GM19043 (cell line): ENCODE results near the gene STXBP5L.
"Not testable (repeated sequence)": the region's sequence is repeated elsewhere in the genome, so short reads cannot be mapped to it uniquely, and the experiment has no call there.

Experiments used
- ATAC-seq: cut with Tn5 transposase; IDR thresholded peaks from one replicate; pipeline ENCODE4 v1.9.1; 2021; ENCODE audit warnings: low read depth; ENCODE audit not compliant: unreplicated experiment

Gene STXBP5L

DNA sequence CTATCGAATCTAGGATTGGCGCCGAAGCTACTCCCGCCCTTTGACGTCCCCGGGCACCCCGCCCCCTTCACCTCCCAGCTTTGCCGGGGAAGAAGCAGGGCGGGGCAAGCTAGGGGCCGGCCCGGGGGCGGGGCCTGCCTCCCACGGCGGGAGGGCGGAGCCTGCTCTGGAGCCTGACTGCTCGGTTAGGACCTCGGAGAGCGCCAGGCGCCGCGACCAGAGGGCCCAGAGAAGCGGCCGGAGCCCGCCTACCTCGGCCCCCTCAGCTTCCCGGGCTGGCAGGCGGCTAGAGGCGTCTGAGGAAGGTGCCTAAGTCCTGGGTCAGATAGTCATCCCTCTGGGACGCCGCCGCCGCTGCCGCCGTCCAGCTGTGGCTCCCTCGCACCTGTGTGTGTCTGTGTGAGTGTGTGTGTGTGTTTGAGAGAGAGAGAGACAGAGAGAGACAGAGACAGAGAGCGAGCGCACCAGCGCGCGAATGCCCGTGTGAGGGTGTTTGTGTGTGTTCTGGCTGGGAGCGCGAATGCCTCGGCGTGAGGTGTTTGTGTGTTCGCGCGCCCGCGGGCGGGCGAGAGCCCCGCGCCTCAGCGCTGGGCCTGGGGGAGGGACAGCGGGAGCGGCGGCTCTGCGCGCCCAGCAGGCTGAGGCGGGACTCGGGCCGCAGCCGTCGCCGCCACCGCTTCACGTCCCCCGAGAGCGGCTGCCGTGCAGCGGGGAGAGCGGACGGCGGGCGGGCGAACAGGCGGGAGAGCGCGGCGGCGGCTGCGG, at the start of gene STXBP5L:
Gene STXBP5L (plus strand): TSS at position 176 of the 765 bp plus-strand sequence. CDS start 1,374 bp downstream, outside the sequence.
- ATAC-seq: peak; percentile 92

DNA sequence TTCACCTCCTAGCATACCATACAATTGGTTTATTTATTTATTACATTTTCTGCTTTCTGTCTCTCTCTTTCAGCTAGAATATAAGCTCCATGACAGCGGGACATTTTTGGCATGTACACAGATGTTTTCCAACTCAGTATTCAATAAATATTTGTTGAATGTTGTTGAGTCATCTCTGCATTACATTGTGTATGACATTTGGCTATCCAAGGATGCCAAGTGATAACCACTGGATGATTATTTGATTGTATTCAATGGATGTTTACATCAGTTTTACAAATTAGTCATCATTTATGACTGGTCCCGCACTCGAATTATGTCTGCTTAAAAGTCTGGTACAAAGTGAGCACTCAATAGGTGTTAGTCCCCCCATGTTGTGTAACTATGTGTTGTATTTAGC, 49.5 kb upstream of the STXBP5L start:
- no peak for ATAC-seq

DNA sequence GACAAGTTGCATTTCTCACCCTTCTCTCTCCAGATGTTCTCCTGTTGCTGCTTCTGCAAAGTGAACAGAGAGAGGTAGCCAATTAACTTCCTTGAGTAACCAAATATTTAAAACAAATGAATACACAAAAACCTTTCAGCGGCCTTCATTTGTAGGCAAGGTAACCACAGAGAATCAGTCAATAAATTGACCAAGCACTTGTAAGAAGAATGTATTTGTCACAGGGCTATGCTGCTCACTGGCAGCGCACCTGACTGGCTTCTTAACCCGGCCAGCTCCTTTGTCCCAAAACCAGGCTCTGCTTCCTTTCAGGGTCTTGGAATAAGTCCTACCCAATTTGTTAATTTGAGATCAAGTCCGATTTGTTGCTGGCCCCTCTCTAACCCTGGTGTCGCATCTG, 43.5 kb upstream of the STXBP5L start:
- no peak for ATAC-seq

DNA sequence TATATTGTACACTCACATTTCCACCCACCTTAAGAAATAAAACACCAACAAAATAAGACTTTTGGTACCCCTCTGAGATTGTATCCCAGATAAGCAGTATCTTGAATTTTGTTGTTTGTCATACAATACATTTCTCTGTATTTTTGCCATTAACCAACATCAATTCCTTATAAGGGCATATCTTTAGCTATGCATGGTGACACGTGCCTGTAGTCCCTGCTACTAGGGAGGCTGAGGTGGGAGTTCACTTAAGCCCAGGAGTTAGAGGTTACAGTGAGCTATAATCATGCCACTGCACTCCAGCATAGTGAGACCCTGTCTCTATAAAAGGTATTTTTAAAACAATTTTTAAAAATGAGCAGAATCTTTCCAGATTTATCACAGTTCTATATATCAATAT, 32.5 kb upstream of the STXBP5L start:
- no peak for ATAC-seq

DNA sequence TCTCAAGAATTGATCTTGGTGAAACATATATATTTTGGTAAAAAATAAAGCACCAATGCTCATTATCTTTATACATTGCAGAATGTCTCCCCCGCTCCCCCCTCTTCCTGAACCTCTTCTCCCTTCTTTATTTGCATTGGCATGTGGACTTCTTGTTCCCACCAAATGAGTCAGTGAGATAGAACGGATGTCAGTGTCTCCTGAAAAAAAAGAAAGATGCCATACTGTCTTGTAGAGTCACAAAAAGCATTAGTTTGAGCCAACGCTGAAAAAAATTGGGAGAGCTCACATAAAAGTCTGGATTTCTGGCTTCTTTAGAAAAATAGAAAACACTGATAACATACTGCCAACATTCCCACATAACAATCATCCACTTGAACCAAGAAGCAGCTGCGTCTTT, 32.0 kb upstream of the STXBP5L start:
- no peak for ATAC-seq

DNA sequence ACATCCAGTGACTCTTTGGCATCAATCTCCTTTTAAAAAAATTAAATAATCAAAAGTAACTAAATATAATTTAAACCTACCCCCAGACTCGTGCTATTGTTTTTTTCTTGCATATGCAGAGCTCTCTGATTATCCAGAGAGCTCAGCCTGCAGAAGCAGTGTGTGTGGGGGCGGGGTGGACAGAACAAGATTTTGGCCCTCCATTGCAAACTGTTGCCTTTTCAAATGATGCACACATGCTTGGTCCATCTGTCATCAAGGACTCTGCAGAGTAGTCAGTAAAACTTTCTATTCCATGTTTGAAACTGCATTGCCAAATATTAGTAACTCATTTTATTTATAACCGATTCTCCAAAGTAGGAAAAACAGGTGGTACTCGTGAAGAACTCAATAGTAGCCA, 28.6 kb upstream of the STXBP5L start:
- ATAC-seq: no peak

DNA sequence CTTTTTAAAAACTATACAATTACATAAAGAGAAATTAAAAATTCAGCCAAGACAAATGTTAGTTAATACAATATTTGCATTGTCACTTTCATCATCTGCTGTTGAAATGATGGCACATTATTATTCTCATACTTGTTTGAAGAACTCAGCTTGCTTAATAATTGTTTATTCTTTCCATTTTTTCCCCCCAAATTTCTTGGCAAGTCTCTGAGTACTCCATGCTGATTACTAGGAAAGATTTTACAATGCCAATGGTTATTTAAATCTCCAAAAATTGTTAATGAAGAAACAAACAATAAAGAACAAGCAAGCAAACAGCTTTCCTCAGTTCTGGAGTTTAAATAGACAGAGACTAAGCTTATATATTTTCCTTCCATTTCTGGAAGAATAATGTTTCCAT, 15.1 kb upstream of the STXBP5L start:
- ATAC-seq: no peak

DNA sequence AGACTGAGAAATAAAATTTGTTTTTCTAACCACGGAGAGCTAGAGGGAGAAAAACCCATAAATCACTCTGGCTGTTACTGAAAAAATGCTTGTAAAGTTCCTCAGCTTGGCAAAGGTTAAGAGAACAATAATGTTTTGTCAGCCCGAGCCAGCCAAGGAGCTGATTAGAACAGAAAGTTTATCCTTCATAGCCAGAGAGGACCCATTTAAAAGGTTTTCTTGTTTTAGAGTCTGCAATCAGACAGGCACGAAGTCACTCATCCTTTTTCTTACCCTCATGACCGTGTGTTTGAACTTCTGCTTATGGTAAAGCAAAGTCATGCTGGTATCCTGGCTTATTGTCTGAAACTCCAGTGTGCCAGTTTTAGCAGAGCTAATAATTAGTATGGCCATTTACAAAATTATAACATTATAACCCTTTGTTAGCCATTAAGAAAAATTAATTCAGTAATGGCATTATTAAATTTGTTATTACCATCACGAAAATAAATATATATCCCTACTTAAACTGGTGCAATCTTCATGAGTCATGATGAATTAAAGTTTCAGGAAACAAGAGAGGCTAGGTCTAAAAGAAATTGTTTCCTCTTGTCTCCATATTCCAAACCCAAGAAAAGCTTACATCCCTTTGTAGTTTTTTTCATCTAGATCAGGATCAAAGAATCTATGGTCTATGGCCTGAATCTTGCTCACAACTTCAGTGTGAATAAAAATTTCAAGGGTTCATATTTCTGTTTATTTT, 13.5 kb upstream of the STXBP5L start:
- no peak for ATAC-seq

DNA sequence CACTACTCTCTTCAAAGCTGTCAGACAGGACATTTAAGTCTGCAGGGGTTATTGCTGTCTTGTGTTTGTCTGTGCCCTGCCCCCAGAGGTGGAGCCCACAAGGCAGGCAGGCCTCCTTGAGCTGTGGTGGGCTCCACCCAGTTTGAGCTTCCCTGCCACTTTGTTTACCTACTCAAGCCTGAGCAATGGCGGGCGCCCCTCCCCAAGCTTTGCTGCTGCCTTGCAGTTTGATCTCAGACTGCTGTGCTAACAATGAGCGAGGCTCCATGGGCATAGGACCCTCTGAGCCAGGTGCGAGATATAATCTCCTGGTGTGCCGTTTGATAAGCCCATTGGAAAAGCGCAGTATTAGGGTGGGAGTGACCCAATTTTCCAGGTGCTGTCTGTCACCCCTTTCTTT, 6.3 kb upstream of the STXBP5L start:
- ATAC-seq: not testable (repeated sequence)

DNA sequence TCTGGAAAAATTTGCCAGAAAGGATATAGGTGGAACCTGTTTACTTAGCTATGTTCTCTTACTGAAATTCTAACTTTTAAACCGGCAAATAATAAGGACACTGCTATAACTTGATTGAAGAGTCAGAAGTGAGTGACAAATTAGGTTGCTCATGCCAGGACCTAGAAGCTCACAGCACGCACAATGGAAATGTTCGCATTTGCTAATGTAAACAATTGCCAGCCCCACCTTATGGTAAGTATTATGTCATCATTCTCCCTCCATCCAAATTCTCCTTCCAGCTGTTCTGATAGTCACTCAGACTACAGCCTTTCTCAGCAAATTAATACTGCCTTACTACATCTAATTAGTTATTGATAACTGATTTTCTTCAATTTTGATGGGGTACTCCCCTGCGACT, 4.8 kb upstream of the STXBP5L start:
- ATAC-seq: no peak

DNA sequence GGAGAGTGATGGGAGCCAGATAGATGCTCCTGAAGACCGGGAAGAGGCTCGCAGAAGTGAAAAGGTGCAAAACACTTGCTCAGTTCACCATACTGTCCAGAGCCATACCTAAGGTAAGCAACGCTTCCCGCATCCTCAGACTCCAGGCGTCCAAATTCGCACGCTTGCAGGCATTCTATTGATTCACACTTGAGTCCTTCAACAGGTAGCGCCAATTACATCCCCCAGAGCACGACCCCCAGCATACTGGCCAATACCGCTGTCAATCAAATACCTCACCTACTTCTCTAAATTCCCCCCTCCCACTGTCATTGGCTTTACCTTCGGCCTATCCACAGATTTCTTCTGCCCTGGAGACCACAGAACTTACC, 361 bp upstream of the STXBP5L start:
- ATAC-seq: no peak

DNA sequence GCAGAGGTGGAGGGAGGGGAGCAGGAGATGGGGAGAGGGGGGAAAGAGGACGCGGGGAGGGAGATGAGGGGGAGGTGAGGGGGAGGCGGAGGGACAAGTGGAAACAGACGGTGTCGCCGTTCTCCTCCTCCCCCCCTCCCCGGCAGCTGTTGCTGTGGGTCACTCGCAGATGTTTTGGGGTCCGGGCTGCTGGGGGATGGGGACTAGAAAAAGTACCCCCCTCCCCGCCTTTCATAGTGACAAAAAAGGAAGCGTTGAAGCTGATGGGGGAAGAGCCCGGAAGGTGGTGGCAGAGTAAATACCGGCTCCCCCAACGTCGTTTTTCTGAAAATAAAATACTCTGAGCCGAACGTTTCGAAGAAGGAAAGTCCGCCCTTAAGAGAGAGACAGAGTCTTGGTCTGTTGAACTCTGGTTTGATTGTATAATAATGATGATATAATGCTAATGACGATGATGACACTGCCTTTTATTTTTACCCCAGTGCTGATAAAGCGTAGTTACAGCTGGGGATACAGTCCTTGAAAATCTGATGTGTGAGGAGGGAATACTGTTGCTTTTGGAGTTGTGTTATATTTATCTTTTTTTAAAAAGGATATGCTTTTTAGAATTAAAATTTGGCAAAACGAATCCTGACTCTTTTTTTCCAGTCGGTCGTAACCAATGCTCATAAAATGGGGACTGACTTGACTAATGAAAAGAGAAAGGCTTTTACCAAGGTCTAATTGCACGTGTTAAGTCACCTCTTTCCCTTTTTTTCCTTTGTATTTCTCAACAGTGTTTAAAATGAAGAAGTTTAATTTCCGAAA, 993 bp downstream of the STXBP5L start:
- no peak for ATAC-seq

DNA sequence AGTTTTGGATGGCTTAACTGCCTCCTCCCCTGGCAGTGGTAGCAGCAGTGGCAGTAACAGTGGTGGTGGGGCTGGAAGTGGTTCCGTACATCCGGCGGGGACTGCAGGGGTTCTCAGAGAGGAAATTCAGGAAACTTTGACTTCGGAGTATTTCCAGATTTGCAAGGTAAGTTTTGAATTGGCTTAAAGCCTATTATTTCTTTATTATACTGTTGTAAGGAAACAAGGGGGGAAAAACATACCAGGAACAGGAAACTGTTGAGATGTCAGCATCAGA, 1.5 kb downstream of the STXBP5L start:
- ATAC-seq: no peak

DNA sequence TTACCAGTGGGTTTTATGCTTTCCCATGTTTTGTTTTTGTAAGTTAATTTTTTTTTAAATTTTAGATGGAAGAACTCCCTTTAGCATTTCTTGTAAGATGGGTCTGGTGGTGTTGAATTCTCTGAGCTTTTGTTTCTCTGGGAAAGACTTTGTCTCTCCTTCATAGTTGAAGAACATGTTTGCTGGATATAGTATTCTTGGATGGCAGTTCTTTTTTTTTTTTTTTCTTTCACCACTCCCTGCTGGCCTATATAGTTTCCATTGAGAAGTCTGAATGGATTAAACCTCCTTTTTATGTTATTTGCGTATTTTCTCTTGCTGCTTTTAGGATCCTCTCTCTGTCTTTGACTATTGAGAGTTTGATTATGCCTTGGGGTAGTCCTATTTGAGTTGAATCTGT, 18.1 kb downstream of the STXBP5L start:
- ATAC-seq: no peak

DNA sequence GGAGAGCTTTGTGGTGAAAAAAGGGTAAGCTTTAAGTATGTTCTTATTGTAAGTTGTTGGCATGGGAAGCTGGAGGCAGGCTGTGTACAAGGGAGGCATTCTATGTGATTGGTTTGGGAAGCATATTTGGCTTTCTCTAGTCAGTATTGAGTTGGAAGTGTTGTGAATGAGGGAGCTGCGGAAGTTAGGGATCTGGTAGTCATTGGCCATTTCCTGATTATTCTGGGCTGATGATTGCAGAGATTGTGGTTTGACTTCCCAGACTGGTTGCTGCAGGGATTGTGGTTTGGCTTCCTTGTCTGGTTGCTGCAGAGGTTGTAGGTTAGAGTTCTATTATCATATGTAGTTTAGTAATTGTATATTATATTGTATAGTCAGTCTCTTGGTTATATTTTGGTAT, 21.0 kb downstream of the STXBP5L start:
- ATAC-seq: no peak

DNA sequence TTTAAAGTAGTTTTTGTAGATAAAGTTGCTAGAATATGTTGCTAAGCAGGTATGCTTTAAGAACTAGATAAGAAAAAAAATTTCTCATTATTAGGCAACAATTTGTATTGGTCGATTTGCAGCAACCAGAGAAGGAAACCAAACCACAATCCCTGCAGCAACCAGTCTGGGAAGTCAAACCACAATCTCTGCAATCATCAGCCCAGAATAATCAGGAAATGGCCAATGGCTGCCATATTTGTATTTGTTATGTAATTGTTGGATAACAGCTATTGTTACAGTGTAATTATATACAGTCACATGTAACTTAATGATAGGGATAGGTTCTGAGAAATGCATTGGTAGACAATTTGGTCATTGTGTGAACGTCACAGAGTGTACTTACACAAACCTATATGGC, 23.6 kb downstream of the STXBP5L start:
- ATAC-seq: no peak

DNA sequence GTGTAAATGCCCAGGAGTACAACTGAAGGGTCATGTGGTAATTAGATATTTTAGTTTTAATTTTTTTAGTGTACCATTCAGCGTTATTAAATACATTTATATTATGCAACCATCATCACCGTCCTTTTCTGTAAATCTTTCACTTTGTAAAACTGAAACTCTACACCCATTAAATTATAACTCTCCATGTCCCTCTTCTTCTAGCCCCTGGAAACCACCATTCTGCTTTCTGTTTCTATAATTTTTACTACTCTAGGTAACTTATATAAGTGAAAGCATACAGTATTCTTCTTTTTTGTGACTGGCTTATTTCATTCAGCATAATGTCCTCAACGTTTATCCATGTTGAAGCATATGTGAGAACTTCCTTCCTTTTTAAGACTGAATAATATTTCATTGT, 48.1 kb downstream of the STXBP5L start:
- ATAC-seq: no peak

DNA sequence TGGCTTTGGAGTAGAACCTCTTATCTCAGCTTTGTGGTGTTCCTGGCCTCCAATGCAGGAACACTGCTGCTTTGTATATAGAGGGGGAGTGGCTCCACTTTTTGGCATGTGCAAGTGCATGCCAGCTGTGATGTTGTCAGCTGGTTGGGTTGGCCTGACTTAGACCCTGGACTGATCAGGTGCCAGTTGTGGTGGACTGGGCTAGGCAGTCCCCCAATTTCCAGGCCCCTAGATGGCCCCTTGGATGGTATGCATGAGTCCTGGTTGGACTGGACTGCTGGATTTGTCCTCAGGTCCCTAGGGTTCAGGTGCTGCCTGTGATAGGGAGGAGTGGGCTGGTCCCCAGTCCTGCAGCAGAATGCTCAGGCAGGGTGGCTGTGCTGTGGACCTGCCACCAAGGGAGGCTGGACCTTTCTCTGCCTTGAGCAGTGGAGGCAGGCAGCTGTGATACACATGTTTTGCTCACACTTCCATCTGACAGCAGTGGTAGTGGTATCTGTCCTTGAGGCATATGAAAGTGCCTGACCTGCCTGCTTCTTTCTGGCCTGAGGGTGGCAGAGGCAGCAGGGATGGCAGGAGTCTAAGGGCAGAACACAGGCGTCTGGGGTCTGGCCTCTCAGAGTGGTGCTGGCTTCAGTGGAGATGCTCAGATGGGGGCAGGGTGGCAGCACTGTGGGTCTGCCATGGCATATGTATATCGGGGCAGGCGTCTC, 74.8 kb downstream of the STXBP5L start:
- ATAC-seq: no peak

DNA sequence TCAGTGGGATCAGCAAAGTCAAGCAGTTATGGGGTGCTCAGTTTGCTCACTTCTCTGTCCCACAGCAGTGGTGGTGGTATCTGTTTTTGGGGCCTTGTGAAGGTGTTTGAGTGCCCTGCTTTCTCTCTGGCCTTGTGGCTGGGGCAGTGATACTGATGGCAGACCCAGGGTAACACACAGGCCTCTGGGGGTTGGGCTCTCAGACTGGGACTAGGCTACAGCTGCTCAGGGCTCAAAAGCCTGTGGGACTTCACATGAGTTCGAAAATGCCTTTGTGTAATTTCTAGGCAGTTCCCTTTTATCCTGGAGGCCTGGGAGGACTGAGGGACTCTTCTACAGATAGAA, 75.3 kb downstream of the STXBP5L start:
- ATAC-seq: no peak

DNA sequence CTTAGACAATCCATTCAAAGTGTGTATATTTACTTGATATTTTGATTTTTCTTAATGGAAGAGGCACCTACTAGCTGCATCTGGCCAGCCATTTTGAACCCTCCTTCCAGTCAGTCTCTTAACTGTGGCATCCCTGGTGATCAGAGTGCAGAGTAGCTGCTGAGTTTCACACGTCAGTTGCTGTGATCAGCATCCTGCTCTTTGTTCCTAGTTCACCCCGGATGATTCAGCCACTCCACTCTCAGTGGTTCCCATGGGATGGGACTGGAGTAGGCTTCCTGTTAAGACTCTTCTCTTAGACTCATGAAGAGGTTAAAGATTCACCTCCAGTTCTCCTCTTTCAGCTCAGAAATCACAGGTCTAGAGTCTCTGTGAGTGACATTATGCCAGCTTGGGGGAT, 75.8 kb downstream of the STXBP5L start:
- no peak for ATAC-seq

DNA sequence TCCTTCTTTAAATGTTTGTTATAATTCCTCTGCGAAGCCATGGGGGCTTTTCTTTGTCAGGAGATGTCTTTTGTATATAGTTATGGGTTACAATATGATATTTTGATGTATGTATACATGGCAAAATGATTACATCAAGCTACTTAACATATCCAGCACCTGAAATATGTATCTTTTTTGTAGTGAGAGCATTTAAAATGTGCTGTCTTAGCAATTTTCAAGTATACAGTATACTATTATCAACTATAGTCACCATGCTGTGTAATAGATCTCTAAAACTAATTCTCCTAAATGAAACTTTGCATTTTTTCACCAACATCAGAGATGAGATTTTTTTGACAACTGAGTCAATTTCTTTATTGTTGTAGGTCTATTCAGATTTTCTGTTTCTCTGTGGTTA, 77.2 kb downstream of the STXBP5L start:
- no peak for ATAC-seq
